22Rv1 (cell line): ENCODE data around the gene ADCYAP1R1.

Source experiments
- ZFX ChIP-seq: fragments of 450-650 bp; IDR thresholded peaks from 2 replicates; pipeline ENCODE4 v1.6.1; 2017; ENCODE audit warnings: antibody characterized with exemption, borderline replicate concordance
- TF ChIP-seq, protein P1 (sequence below): fragments of 450-650 bp; IDR thresholded peaks from 2 replicates; pipeline ENCODE4 v1.5.1; 2017; ENCODE audit warnings: mild to moderate bottlenecking

- TF ChIP-seq, protein P1, sequence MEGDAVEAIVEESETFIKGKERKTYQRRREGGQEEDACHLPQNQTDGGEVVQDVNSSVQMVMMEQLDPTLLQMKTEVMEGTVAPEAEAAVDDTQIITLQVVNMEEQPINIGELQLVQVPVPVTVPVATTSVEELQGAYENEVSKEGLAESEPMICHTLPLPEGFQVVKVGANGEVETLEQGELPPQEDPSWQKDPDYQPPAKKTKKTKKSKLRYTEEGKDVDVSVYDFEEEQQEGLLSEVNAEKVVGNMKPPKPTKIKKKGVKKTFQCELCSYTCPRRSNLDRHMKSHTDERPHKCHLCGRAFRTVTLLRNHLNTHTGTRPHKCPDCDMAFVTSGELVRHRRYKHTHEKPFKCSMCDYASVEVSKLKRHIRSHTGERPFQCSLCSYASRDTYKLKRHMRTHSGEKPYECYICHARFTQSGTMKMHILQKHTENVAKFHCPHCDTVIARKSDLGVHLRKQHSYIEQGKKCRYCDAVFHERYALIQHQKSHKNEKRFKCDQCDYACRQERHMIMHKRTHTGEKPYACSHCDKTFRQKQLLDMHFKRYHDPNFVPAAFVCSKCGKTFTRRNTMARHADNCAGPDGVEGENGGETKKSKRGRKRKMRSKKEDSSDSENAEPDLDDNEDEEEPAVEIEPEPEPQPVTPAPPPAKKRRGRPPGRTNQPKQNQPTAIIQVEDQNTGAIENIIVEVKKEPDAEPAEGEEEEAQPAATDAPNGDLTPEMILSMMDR = no peak
- no peak for TF ChIP-seq ZFX
Observed at GRCh38 chr7:31093282-31093681, 41.2 kb downstream of the ADCYAP1R1 start.
